Measurements from ENCODE around the gene HTR1E. TPM values are rescaled to one million over a fixed set of nuclear protein-coding genes. Genes with fewer than 3 reads are reported as not detected.
"Not testable (repeated sequence)": the region's sequence is repeated elsewhere in the genome, so short reads cannot be mapped to it uniquely, and the experiment has no call there.

HTR1E gene
- not detected for total RNA-seq
- not detected for polyA plus RNA-seq

GRCh38 chr6:86937219-86938079 is at the start of gene HTR1E:
Gene HTR1E, plus strand, starts transcription at chr6:86937528. Its CDS starts 77,807 bp downstream, at chr6:87015335.
- no peaks in the 10 kb centered on the region for H3K4me1 Mint-ChIP-seq
- ChIA-PET CTCF (ENCODE audit: partially characterized antibody) (no interaction called here), POLR2A (ENCODE audit: partially characterized antibody) (no interaction called here)
- Histone ChIP-seq H3K27me3 (ENCODE audit: insufficient read depth, low read length) (peaks cover 14% of the 10 kb centered on the region), H3K36me3 (ENCODE audit: insufficient read depth, low read length) (no peaks in the 10 kb centered on the region), H3K9me3 (ENCODE audit: control insufficient read depth in 1 of 2, low read length in 2 of 2) (no peaks in the 10 kb centered on the region), H3K27ac (ENCODE audit: low read depth, low read length) (no peak within 1 kb of the TSS), H3K4me3 (ENCODE audit: low read length in 2 of 2) (no peak within 1 kb of the TSS), H3K4me1 (ENCODE audit: insufficient read depth, low read length) (no peaks in the 10 kb centered on the region)
- intact Hi-C loops (cut with micrococcal nuclease) = no loop called here
- peaks cover 0 to 6% (median 0%) of the 10 kb centered on the region in 8 donors for H3K9me3 Mint-ChIP-seq
- H3K4me3 Mint-ChIP-seq = no peak within 1 kb of the TSS
- no peak within 1 kb of the TSS for H3K27ac Mint-ChIP-seq
- H3K36me3 Mint-ChIP-seq = no peaks in the 10 kb centered on the region
- DNase-seq = no peak
- H3K27me3 Mint-ChIP-seq = peaks cover 20 to 26% of the 10 kb centered on the region in 2 donors

- H3K27me3 Mint-ChIP-seq = no peaks in the 10 kb centered on the region
- POLR2A ChIA-PET (ENCODE audit: partially characterized antibody) = no interaction called here
- intact Hi-C loops (cut with micrococcal nuclease) = no loop called here
Observed at GRCh38 chr6:86888301-86888700, 49.0 kb upstream of the HTR1E start.

GRCh38 chr6:86897265-86897664 is 40.1 kb upstream of the HTR1E start:
- H3K36me3 Mint-ChIP-seq; H3K4me1 Mint-ChIP-seq; H3K36me3 ChIP-seq (ENCODE audit: insufficient read depth, low read length); DNase-seq; H3K4me3 ChIP-seq (ENCODE audit: low read length in 2 of 2); H3K9me3 ChIP-seq (ENCODE audit: control insufficient read depth in 1 of 2, low read length in 2 of 2); CTCF ChIA-PET (ENCODE audit: partially characterized antibody); POLR2A ChIA-PET (ENCODE audit: partially characterized antibody); H3K27ac ChIP-seq (ENCODE audit: low read depth, low read length); H3K4me1 ChIP-seq (ENCODE audit: insufficient read depth, low read length); H3K27me3 Mint-ChIP-seq; H3K27me3 ChIP-seq (ENCODE audit: insufficient read depth, low read length); intact Hi-C loops (cut with micrococcal nuclease); H3K27ac Mint-ChIP-seq: not testable (repeated sequence)
- peaks cover 0 to 15% (median 3%) of the 10 kb centered on the region in 8 donors for H3K9me3 Mint-ChIP-seq
- peak overlapping the region in 1 of 8 donors; percentile 25 for H3K4me3 Mint-ChIP-seq

More at GRCh38 chr6:86888301-86888700, 49.0 kb upstream of the HTR1E start:
- no peaks in the 10 kb centered on the region for H3K27me3 ChIP-seq (ENCODE audit: insufficient read depth, low read length)
- H3K4me1 ChIP-seq (ENCODE audit: insufficient read depth, low read length) = no peaks in the 10 kb centered on the region
- no peak overlapping the region for H3K4me3 Mint-ChIP-seq
- no peaks in the 10 kb centered on the region for H3K36me3 Mint-ChIP-seq
- H3K27ac Mint-ChIP-seq = no peak overlapping the region
- H3K4me3 ChIP-seq (ENCODE audit: low read length in 2 of 2) = no peak overlapping the region
- DNase-seq = no peak
- no peaks in the 10 kb centered on the region for H3K36me3 ChIP-seq (ENCODE audit: insufficient read depth, low read length)
- no peaks in the 10 kb centered on the region for H3K4me1 Mint-ChIP-seq
- no peak overlapping the region for H3K27ac ChIP-seq (ENCODE audit: low read depth, low read length)
- CTCF ChIA-PET (ENCODE audit: partially characterized antibody) = no interaction called here
- H3K9me3 Mint-ChIP-seq = peaks cover 0 to 11% (median 5%) of the 10 kb centered on the region in 8 donors
- no peaks in the 10 kb centered on the region for H3K9me3 ChIP-seq (ENCODE audit: control insufficient read depth in 1 of 2, low read length in 2 of 2)

- Mint-ChIP-seq H3K4me3 (no peak overlapping the region), H3K27me3 (peaks cover 0 to 2% of the 10 kb centered on the region in 2 donors), H3K36me3 (no peaks in the 10 kb centered on the region), H3K9me3 (no peaks in the 10 kb centered on the region), H3K4me1 (no peaks in the 10 kb centered on the region), H3K27ac (no peak overlapping the region)
- H3K4me3 ChIP-seq (ENCODE audit: low read length in 2 of 2) = no peak overlapping the region
- DNase-seq = no peak
- no peaks in the 10 kb centered on the region for H3K4me1 ChIP-seq (ENCODE audit: insufficient read depth, low read length)
- no peaks in the 10 kb centered on the region for H3K27me3 ChIP-seq (ENCODE audit: insufficient read depth, low read length)
- intact Hi-C loops (cut with micrococcal nuclease) = no loop called here
- ChIA-PET POLR2A (ENCODE audit: partially characterized antibody) (no interaction called here), CTCF (ENCODE audit: partially characterized antibody) (no interaction called here)
- no peaks in the 10 kb centered on the region for H3K9me3 ChIP-seq (ENCODE audit: control insufficient read depth in 1 of 2, low read length in 2 of 2)
- no peak overlapping the region for H3K27ac ChIP-seq (ENCODE audit: low read depth, low read length)
- H3K36me3 ChIP-seq (ENCODE audit: insufficient read depth, low read length) = no peaks in the 10 kb centered on the region
Observed at GRCh38 chr6:86913795-86914194, 23.5 kb upstream of the HTR1E start.

- Mint-ChIP-seq H3K36me3 (no peaks in the 10 kb centered on the region), H3K4me3 (no peak overlapping the region), H3K27me3 (peaks cover 0 to 3% of the 10 kb centered on the region in 2 donors), H3K27ac (no peak overlapping the region), H3K9me3 (peaks cover 0 to 4% (median 0%) of the 10 kb centered on the region in 8 donors), H3K4me1 (no peaks in the 10 kb centered on the region)
- intact Hi-C loops (cut with micrococcal nuclease) = no loop called here
- Histone ChIP-seq H3K9me3 (ENCODE audit: control insufficient read depth in 1 of 2, low read length in 2 of 2) (no peaks in the 10 kb centered on the region), H3K4me3 (ENCODE audit: low read length in 2 of 2) (no peak overlapping the region), H3K27me3 (ENCODE audit: insufficient read depth, low read length) (no peaks in the 10 kb centered on the region), H3K4me1 (ENCODE audit: insufficient read depth, low read length) (no peaks in the 10 kb centered on the region), H3K36me3 (ENCODE audit: insufficient read depth, low read length) (no peaks in the 10 kb centered on the region), H3K27ac (ENCODE audit: low read depth, low read length) (no peak overlapping the region)
- no peak for DNase-seq
- ChIA-PET POLR2A (ENCODE audit: partially characterized antibody) (no interaction called here), CTCF (ENCODE audit: partially characterized antibody) (no interaction called here)
Observed at GRCh38 chr6:86916393-86916792, 20.9 kb upstream of the HTR1E start.

- H3K27ac Mint-ChIP-seq; H3K4me1 Mint-ChIP-seq; H3K36me3 Mint-ChIP-seq; H3K27me3 ChIP-seq (ENCODE audit: insufficient read depth, low read length); H3K9me3 ChIP-seq (ENCODE audit: control insufficient read depth in 1 of 2, low read length in 2 of 2); H3K27me3 Mint-ChIP-seq; H3K36me3 ChIP-seq (ENCODE audit: insufficient read depth, low read length); POLR2A ChIA-PET (ENCODE audit: partially characterized antibody); H3K27ac ChIP-seq (ENCODE audit: low read depth, low read length); intact Hi-C loops (cut with micrococcal nuclease); CTCF ChIA-PET (ENCODE audit: partially characterized antibody); H3K4me3 ChIP-seq (ENCODE audit: low read length in 2 of 2); H3K4me1 ChIP-seq (ENCODE audit: insufficient read depth, low read length); DNase-seq; H3K9me3 Mint-ChIP-seq; H3K4me3 Mint-ChIP-seq: not testable (repeated sequence)
Observed at GRCh38 chr6:86927138-86927537, 10.2 kb upstream of the HTR1E start.

GRCh38 chr6:86927859-86928258 is 9.5 kb upstream of the HTR1E start:
- H3K4me1 ChIP-seq (ENCODE audit: insufficient read depth, low read length); POLR2A ChIA-PET (ENCODE audit: partially characterized antibody); H3K27me3 Mint-ChIP-seq; H3K27ac Mint-ChIP-seq; DNase-seq; H3K36me3 Mint-ChIP-seq; H3K27me3 ChIP-seq (ENCODE audit: insufficient read depth, low read length); H3K4me3 Mint-ChIP-seq; CTCF ChIA-PET (ENCODE audit: partially characterized antibody); H3K9me3 ChIP-seq (ENCODE audit: control insufficient read depth in 1 of 2, low read length in 2 of 2); H3K9me3 Mint-ChIP-seq; H3K4me3 ChIP-seq (ENCODE audit: low read length in 2 of 2); H3K36me3 ChIP-seq (ENCODE audit: insufficient read depth, low read length); H3K4me1 Mint-ChIP-seq; H3K27ac ChIP-seq (ENCODE audit: low read depth, low read length); intact Hi-C loops (cut with micrococcal nuclease): not testable (repeated sequence)

Data from CD4-positive, alpha-beta memory T cell (primary cell).